GM12878 (cell line): ENCODE data around the gene APLP1. TPM values are rescaled to one million over a fixed set of nuclear protein-coding genes. Genes with fewer than 3 reads are reported as not detected.

ENCODE experiments used
- ATAC-seq: fragments of 200-7000 bp; cut with Tn5 transposase; 3 replicates; pipeline ENCODE4 v1.9.1; 2020; ENCODE audit warnings: mild to moderate bottlenecking, moderate library complexity
- BruUV-seq: library from RNA; stranded (reverse); fragments of 400-500 nt; replicated peaks from 2 replicates; lab custom pipeline; 2021; lab: Mats Ljungman, UMichigan
- CTCF ChIA-PET: fragments of 300-600 bp; sonication (Branson Sonifier 250); formaldehyde crosslinking; extraction: SDS; loops from one replicate; lab custom pipeline; 2021; ENCODE audit warnings: inconsistent platforms; lab: Yijun Ruan, JAX
- POLR2A ChIA-PET: fragments of 350-600 bp; formaldehyde crosslinking; extraction: SDS; loops from one replicate; lab custom pipeline; 2021; ENCODE audit warnings: inconsistent platforms; lab: Charles Lee
- RAD21 ChIA-PET: fragments of 300-600 bp; sonication (Branson Sonifier 250); formaldehyde crosslinking; loops from one replicate; lab custom pipeline; 2023; ENCODE audit warnings: antibody characterized with exemption; ENCODE audit not compliant: unreplicated experiment; lab: Charles Lee
- SMC1A ChIA-PET: fragments of 300-600 bp; sonication (Branson Sonifier 250); formaldehyde crosslinking; loops from one replicate; lab custom pipeline; 2023; ENCODE audit not compliant: unreplicated experiment, uncharacterized antibody; lab: Charles Lee
- DNase-seq: peaks from one replicate; pipeline ENCODE4 v3.0.0-alpha.2; 2011; ENCODE audit warnings: low read depth, low spot score
- FAIRE-seq: peaks from 3 replicates; lab custom pipeline; 2011; peaks lifted over from hg19 to GRCh38; lab: Jason Lieb, UNC
- H2AFZ ChIP-seq: 2 replicates; pipeline ENCODE4 v1.6.0; 2011; ENCODE audit warnings: low read depth, low read length, control low read depth; ENCODE audit not compliant: control insufficient read depth
- H3K27ac ChIP-seq: 2 replicates; pipeline ENCODE4 v1.5.1; 2011; ENCODE audit warnings: control low read depth; ENCODE audit not compliant: control insufficient read depth, insufficient read depth
- H3K27me3 ChIP-seq, 2 experiments: replicated peaks in 1 of 2; 2 replicates each; pipeline versions ENCODE4 v1.6.0 to v1.6.1; 2011; ENCODE audit warnings: low read length in 1 of 2; ENCODE audit not compliant: control insufficient read depth in 2 of 2, insufficient read depth in 2 of 2
- H3K36me3 ChIP-seq, 2 experiments: 2 replicates each; pipeline ENCODE4 v1.5.1; 2011; ENCODE audit warnings: low read length in 1 of 2; ENCODE audit not compliant: control insufficient read depth in 2 of 2, insufficient read depth in 2 of 2
- H3K4me1 ChIP-seq: 2 replicates; pipeline ENCODE4 v1.6.1; 2011; ENCODE audit warnings: mild to moderate bottlenecking, low read length, moderate library complexity, mixed read lengths; ENCODE audit not compliant: control insufficient read depth, insufficient read depth
- H3K4me2 ChIP-seq: 2 replicates; pipeline ENCODE4 v1.6.0; 2011; ENCODE audit warnings: control low read depth; ENCODE audit not compliant: control insufficient read depth, insufficient read depth
- H3K4me3 ChIP-seq: fragments of 200-600 bp; sonication (generic); 2 replicates; pipeline ENCODE4 v1.5.1; 2016
- H3K79me2 ChIP-seq: 2 replicates; pipeline ENCODE4 v1.6.0; 2011; ENCODE audit warnings: low read length; ENCODE audit not compliant: control insufficient read depth, insufficient read depth
- H3K9ac ChIP-seq: 2 replicates; pipeline ENCODE4 v1.8.0; 2011; ENCODE audit warnings: low read length, control low read depth, mixed read lengths; ENCODE audit not compliant: control insufficient read depth, insufficient read depth
- H3K9me3 ChIP-seq: replicated peaks from 3 replicates; pipeline ENCODE4 v1.5.1; 2011; ENCODE audit warnings: mild to moderate bottlenecking, low read length; ENCODE audit not compliant: control insufficient read depth, insufficient read depth
- H4K20me1 ChIP-seq: 2 replicates; pipeline ENCODE4 v1.6.0; 2011; ENCODE audit not compliant: control insufficient read depth, insufficient read depth
- E4F1 ChIP-seq: fragments of 450-650 bp; IDR thresholded peaks from 2 replicates; pipeline ENCODE4 v1.6.1; 2018; ENCODE audit warnings: borderline replicate concordance, mild to moderate bottlenecking; ENCODE audit not compliant: partially characterized antibody
- EGR1 ChIP-seq, 2 experiments: IDR thresholded peaks; 1 replicate in 1 of 2; 2 replicates in 1 of 2; pipeline ENCODE4 v1.6.1; 2011 to 2012; ENCODE audit warnings: low read depth in 2 of 2, low read length in 2 of 2, borderline replicate concordance in 1 of 2, mild to moderate bottlenecking in 1 of 2, moderate library complexity in 1 of 2
- HSF1 ChIP-seq: fragments of 150-350 bp; IDR thresholded peaks from 2 replicates; pipeline ENCODE4 v1.6.1; 2014; ENCODE audit warnings: mild to moderate bottlenecking, low read depth, low read length
- NFXL1 ChIP-seq: fragments of 450-650 bp; IDR thresholded peaks from 2 replicates; pipeline ENCODE4 v1.6.1; 2017; ENCODE audit warnings: antibody characterized with exemption, mild to moderate bottlenecking, borderline replicate concordance
- PML ChIP-seq: IDR thresholded peaks from 2 replicates; pipeline ENCODE4 v1.6.1; 2012; ENCODE audit warnings: low read length, inconsistent platforms
- RUNX3 ChIP-seq: IDR thresholded peaks from 2 replicates; pipeline ENCODE4 v1.6.1; 2012; ENCODE audit warnings: low read length, inconsistent platforms
- SKIL ChIP-seq: fragments of 450-650 bp; IDR thresholded peaks from 2 replicates; pipeline ENCODE4 v1.6.1; 2017; ENCODE audit warnings: mild to moderate bottlenecking, low read depth, inconsistent platforms; ENCODE audit not compliant: poor library complexity, severe bottlenecking
- SMAD1 ChIP-seq: fragments of 450-650 bp; IDR thresholded peaks from 2 replicates; pipeline ENCODE4 v1.6.1; 2018; ENCODE audit warnings: mild to moderate bottlenecking, low read depth; ENCODE audit not compliant: partially characterized antibody
- SMAD5 ChIP-seq: IDR thresholded peaks from 2 replicates; pipeline ENCODE4 v1.6.1; 2016; ENCODE audit warnings: antibody characterized with exemption, low read depth
- TBL1XR1 ChIP-seq: IDR thresholded peaks from 2 replicates; pipeline ENCODE4 v1.6.1; 2012; ENCODE audit warnings: low read depth, low read length, improper control_type of control experiment
- ZBTB40 ChIP-seq: fragments of 450-650 bp; IDR thresholded peaks from 2 replicates; pipeline ENCODE4 v1.6.1; 2016; ENCODE audit warnings: mild to moderate bottlenecking, moderate library complexity, borderline replicate concordance
- ZSCAN29 ChIP-seq: fragments of 450-650 bp; IDR thresholded peaks from 2 replicates; pipeline ENCODE4 v1.6.1; 2017; ENCODE audit warnings: mild to moderate bottlenecking, moderate library complexity
- WGBS: methylation state at CpG from one replicate; pipeline ENCODE4 v1.1.6; 2016; ENCODE audit warnings: low lambda C conversion rate; ENCODE audit not compliant: insufficient replicate concordance, insufficient coverage; ENCODE audit errors: missing lambda C conversion rate; 5-methylcytosine and 5-hydroxymethylcytosine counted together
- in situ Hi-C: fragments of 300-500 bp; cut with MboI; formaldehyde crosslinking; loops from 9 replicates; pipeline ENCODE4 v1.14.3; 2018; ENCODE audit warnings: mixed read lengths
- intact Hi-C: fragments of 100-400 bp; cut with micrococcal nuclease; formaldehyde crosslinking; loops from one replicate; pipeline ENCODE4 v1.14.2; 2022; ENCODE audit not compliant: unreplicated experiment
- polyA plus RNA-seq, 11 experiments: library from polyadenylated mRNA; depleted of rRNA in 4 of 11; unstranded in 6 of 11; stranded (reverse) in 5 of 11; fragments of >200 nt; fragmentation: Nextera tagmentation in 4 of 11; fragmentation: Illumina TruSeq in 1 of 11; extraction: Ambion mirVana in 4 of 11; extraction: Trizol in 1 of 11; gene quantifications; 1 replicate in 1 of 11; 2 replicates in 10 of 11; pipeline versions ENCODE4 v1.2.1 to v1.2.3, GENCODE V29; 2011 to 2016; ENCODE audit warnings: inconsistent platforms in 2 of 11, missing spikeins in 2 of 11, low read depth in 1 of 11
- total RNA-seq, 4 experiments: library from RNA; depleted of rRNA in 3 of 4; stranded (reverse); fragments of >200 nt in 3 of 4; fragmentation: Illumina TruSeq in 1 of 4; extraction: Trizol in 1 of 4; gene quantifications; 2 replicates each; pipeline versions ENCODE4 v1.2.1 to v1.2.3, GENCODE V29; 2013 to 2021

The APLP1 gene
- total and polyA plus RNA-seq, 10 of the 15 experiments (the other 5 are each of a cell fraction or from before 2014, with no cell fraction given), result 0.07 to 2.2 (median 0.91) TPM; not detected in 1

- no peak for TF ChIP-seq SKIL
- TF ChIP-seq SMAD5, result no peak
- no peak for TF ChIP-seq PML
- TF ChIP-seq ZSCAN29, result no peak
- TF ChIP-seq TBL1XR1, result no peak
- no peak for TF ChIP-seq E4F1
These were observed 6.1 kb downstream of the APLP1 start (continued) for GRCh38 chr19:35874392-35874930.

GRCh38 chr19:35879068-35879467 is 10.7 kb downstream of the APLP1 start:
- ChIA-PET POLR2A (no interaction called here), CTCF (interaction anchor here (1.1 to 9.6 kb wide), 4 partner anchors 11 to 186 kb away, joined by 3 to 145 read pairs (median 6); partner anchors contain the start of gene APLP1), RAD21 (interaction anchor here (0.7 to 7.3 kb wide), 2 partner anchors 53 to 185 kb away, joined by 3 to 107 read pairs; no protein-coding TSS in a partner anchor), SMC1A (interaction anchor here (0.9 to 6.7 kb wide), 3 partner anchors 52 to 188 kb away, joined by 3 to 90 read pairs (median 10); no protein-coding TSS in a partner anchor)
- no peak overlapping the region for H3K4me2 ChIP-seq
- no peaks in the 10 kb centered on the region for H3K36me3 ChIP-seq
- H3K27ac ChIP-seq, result no peak overlapping the region
- DNase-seq (no peak), FAIRE-seq (no peak), ATAC-seq (no peak)
- no TSS peak for BruUV-seq
- H2AFZ ChIP-seq, result no peak overlapping the region
- H3K4me1 ChIP-seq, result no peaks in the 10 kb centered on the region
- no peaks in the 10 kb centered on the region for H3K9me3 ChIP-seq
- no peak overlapping the region for H3K9ac ChIP-seq
- intact Hi-C loops (no loop called here), in situ Hi-C loops (no loop called here)
- WGBS, result 32% methylated on average over 23 of the region's 23 CpGs
- no peak overlapping the region for H3K4me3 ChIP-seq
- no peaks in the 10 kb centered on the region; a peak in 1 of 4 replicates for H3K27me3 ChIP-seq
- no peaks in the 10 kb centered on the region for H3K79me2 ChIP-seq
- H4K20me1 ChIP-seq, result no peaks in the 10 kb centered on the region
- no peak for TF ChIP-seq ZBTB40
- TF ChIP-seq NFXL1, result no peak
- no peak for TF ChIP-seq EGR1 (IDR thresholded peaks at IDR 0.05; ENCODE audit: borderline replicate concordance in 1 of 2, low read depth in 2 of 2, low read length in 2 of 2)
- no peak for TF ChIP-seq RUNX3
- no peak for TF ChIP-seq HSF1
- no peak for TF ChIP-seq SMAD1
